ENCODE results near the gene SOCS6.

- TF ChIP-seq POLR2A (IDR thresholded peaks at IDR 0.05): no peak
- TF ChIP-seq, protein P1, sequence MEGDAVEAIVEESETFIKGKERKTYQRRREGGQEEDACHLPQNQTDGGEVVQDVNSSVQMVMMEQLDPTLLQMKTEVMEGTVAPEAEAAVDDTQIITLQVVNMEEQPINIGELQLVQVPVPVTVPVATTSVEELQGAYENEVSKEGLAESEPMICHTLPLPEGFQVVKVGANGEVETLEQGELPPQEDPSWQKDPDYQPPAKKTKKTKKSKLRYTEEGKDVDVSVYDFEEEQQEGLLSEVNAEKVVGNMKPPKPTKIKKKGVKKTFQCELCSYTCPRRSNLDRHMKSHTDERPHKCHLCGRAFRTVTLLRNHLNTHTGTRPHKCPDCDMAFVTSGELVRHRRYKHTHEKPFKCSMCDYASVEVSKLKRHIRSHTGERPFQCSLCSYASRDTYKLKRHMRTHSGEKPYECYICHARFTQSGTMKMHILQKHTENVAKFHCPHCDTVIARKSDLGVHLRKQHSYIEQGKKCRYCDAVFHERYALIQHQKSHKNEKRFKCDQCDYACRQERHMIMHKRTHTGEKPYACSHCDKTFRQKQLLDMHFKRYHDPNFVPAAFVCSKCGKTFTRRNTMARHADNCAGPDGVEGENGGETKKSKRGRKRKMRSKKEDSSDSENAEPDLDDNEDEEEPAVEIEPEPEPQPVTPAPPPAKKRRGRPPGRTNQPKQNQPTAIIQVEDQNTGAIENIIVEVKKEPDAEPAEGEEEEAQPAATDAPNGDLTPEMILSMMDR (IDR thresholded peaks at IDR 0.05): no peak
Observed at GRCh38 chr18:70280007-70280925, 8.6 kb upstream of the SOCS6 start.
